ENCODE data around the gene LYZ. TPM values are rescaled to one million over a fixed set of nuclear protein-coding genes. Genes with fewer than 3 reads are reported as not detected.
A peak's percentile ranks its signal among the peaks of the same experiment; 100 is the strongest.

The LYZ gene
- total RNA-seq, 2 experiments from 2014 or later: not detected

DNA sequence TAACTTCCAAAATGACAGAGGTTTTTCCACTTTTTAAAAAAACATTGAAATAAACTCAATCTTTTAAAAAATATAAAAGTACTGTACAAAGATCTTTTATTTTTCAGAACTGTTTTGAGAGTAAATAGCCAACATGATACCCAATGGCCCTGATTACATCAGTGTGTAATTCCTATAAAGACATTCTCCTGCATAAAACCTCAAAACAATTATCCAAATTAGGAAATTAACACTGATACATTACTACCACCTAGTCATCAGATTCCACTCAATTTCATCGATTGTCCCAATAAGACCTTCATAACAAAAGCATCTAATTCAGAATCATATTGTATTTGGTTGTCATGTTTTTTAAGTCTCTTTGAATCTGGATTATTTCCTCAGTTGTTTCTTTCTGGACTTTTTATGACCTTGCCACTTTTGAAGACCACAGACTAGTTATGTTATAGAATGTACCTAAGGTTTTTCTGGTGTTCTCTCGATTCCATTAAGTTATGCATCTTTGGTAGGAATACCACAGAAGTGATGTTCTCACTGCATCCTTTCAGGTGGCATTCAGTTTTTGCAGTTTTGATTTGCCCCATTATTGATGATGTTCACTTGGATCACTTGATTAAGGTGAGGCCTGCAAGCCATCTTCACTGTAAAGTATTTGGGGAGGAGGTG, 7.3 kb downstream of the LYZ start:
- H3K27me3 Mint-ChIP-seq (ENCODE audit: low read depth): no peaks in the 10 kb centered on the region
- no peaks in the 10 kb centered on the region for H3K9me3 Mint-ChIP-seq
- no peak for DNase-seq
- no peak overlapping the region for H3K27ac Mint-ChIP-seq
- peaks cover 20% of the 10 kb centered on the region for H3K4me1 Mint-ChIP-seq (ENCODE audit: low read depth)
- peaks cover 5% of the 10 kb centered on the region for H3K36me3 Mint-ChIP-seq (ENCODE audit: low read depth)
- CTCF ChIA-PET: interaction anchor here (3.7 kb wide), 1 partner anchor 215 kb away, joined by 55 read pairs; no protein-coding TSS in a partner anchor
- no peak overlapping the region for H3K4me3 Mint-ChIP-seq
- intact Hi-C loops (cut with micrococcal nuclease): loop anchor here (2.0 to 10.0 kb wide), 3 partner anchors 522 to 1369 kb away; no protein-coding TSS in a partner anchor

DNA sequence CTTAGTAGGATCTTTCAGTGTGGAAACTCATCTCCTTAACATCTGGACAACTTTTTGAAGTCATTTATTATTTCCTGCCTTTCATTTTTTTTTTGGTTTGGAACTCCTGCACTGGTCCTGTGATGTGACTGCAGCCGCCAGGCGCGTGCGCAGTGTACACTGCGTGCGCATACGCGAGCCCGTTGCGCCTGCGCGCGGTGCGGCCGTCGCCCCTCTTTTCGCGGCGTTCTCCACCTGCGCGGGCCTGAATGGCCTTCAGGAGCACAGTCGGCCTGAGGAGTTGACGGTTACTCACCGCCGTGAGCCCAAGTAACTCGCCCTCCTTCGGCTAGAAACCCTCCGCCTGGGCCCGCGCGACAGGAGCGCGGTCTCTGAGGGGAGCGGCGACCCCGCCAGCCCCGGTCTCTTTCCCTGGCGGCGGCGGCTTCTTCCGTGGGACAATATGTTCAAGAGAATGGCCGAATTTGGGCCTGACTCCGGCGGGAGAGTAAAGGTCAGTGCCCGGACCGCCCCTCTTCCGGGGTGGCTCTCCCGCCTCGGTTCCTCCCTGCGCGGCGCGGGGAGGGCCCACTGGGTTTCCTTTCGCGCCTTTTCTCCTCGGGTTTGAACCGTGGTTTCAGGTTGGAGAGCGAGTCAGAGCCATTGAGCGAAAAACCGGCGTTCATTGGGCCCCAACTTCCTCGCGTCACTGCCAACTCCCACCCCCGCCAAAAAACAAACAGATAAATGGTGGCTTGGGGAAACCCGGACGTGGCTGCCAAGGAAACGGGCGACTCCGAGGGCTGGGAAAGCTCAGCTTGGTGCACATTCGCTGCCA, 11.6 kb downstream of the LYZ start, which contains the start of gene YEATS4:
Gene YEATS4, plus strand, starts transcription at position 213 of the 817 bp plus-strand sequence. Its CDS starts 230 bp downstream, at position 443.
- peak within 1 kb of the TSS; percentile 89 for H3K27ac Mint-ChIP-seq

DNA sequence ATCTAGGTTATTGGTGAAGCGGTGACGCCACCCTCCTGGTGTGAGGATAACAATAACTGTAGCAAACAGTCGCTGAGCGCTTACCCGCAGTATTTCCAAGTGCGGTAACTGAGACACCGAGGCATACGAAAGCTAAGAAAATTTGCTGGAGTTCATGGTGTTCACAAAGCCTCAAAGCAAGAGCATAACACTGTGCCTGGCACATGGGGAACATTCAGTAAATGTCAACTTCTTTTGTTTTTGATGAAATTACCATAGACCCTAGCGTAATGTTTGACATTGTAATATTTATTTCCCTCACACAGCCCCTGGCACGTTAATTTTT, 12.1 kb downstream of the LYZ start:
- intact Hi-C loops (cut with micrococcal nuclease): loop anchor here (1.0 kb wide), 6 partner anchors 30 to 1006 kb away; partner anchors contain the start of genes CCT2, CNOT2, FRS2 and KCNMB4
- Mint-ChIP-seq H3K27ac (peak overlapping the region; percentile 89), H3K4me3 (peak overlapping the region; percentile 71), H3K27me3 (ENCODE audit: low read depth) (no peaks in the 10 kb centered on the region), H3K9me3 (no peaks in the 10 kb centered on the region), H3K4me1 (ENCODE audit: low read depth) (peaks cover 33% of the 10 kb centered on the region), H3K36me3 (ENCODE audit: low read depth) (peaks cover 18% of the 10 kb centered on the region)
- CTCF ChIA-PET: interaction anchor here (0.6 to 1.6 kb wide), 4 partner anchors 30 to 278 kb away, joined by 3 to 5 read pairs (median 4); no protein-coding TSS in a partner anchor
- no peak for DNase-seq

More for the DNA sequence above, 11.6 kb downstream of the LYZ start, which contains the start of gene YEATS4:
- H3K4me1 Mint-ChIP-seq (ENCODE audit: low read depth): peaks cover 33% of the 10 kb centered on the region
- no peaks in the 10 kb centered on the region for H3K27me3 Mint-ChIP-seq (ENCODE audit: low read depth)
- CTCF ChIA-PET: interaction anchor here (0.8 to 3.7 kb wide), 6 partner anchors 30 to 285 kb away, joined by 3 to 55 read pairs (median 4); no protein-coding TSS in a partner anchor
- H3K9me3 Mint-ChIP-seq: no peaks in the 10 kb centered on the region
- peak; percentile 97 for DNase-seq
- peaks cover 18% of the 10 kb centered on the region for H3K36me3 Mint-ChIP-seq (ENCODE audit: low read depth)
- intact Hi-C loops (cut with micrococcal nuclease): loop anchor here (1.0 to 10.0 kb wide), 9 partner anchors 29 to 1365 kb away; partner anchors contain the start of genes CCT2, CNOT2, FRS2 and KCNMB4
- peak within 1 kb of the TSS; percentile 71 for H3K4me3 Mint-ChIP-seq

DNA sequence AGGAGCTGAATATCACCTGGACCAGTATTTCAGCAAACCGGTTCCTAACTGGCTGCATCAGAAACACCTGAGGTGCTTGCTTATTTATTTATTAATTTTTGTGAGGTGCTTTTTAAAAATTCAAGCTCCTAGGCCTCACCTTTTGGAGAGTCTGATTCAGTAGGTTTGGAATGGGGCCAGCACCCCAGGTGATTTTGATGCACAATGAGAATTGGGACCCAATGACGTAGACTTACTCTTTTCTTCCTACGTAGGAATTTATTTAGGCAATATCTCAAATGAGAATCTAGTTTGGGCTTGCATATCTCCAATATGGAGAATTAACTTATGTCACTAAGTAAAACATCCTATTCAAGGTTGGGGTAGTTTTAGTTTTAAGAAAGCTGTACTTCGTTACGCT, 18.6 kb downstream of the LYZ start:
- intact Hi-C loops (cut with micrococcal nuclease): no loop called here
- no peak for DNase-seq
- Mint-ChIP-seq H3K4me1 (ENCODE audit: low read depth) (peaks cover 24% of the 10 kb centered on the region), H3K4me3 (no peak overlapping the region), H3K27ac (no peak overlapping the region), H3K27me3 (ENCODE audit: low read depth) (no peaks in the 10 kb centered on the region), H3K9me3 (no peaks in the 10 kb centered on the region), H3K36me3 (ENCODE audit: low read depth) (peaks cover 35% of the 10 kb centered on the region)
- CTCF ChIA-PET: interaction anchor here (0.9 to 1.1 kb wide), 3 partner anchors 9 to 272 kb away, joined by 3 to 4 read pairs (median 4); no protein-coding TSS in a partner anchor

DNA sequence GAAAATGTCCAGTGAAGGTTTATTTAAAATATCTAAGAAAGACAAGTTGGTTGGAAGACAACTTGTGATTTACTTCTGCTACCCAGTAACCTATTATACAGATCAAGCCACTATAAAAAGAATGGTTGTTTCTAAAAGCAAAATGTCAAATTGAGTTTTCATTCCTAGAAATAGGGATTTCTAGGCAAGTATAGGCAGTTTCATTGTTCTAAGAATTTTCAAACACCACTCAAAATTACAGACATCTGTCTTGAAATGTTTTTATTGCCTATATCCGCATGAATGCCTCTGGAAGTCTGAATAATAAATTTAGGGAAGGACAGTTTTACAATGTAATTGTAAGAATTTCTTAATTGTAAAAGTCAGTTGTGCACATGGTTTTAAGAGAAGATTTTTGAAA, 20.0 kb downstream of the LYZ start:
- Mint-ChIP-seq H3K27ac (no peak overlapping the region), H3K4me1 (ENCODE audit: low read depth) (peaks cover 21% of the 10 kb centered on the region), H3K9me3 (no peaks in the 10 kb centered on the region), H3K36me3 (ENCODE audit: low read depth) (peaks cover 44% of the 10 kb centered on the region), H3K4me3 (no peak overlapping the region), H3K27me3 (ENCODE audit: low read depth) (no peaks in the 10 kb centered on the region)
- DNase-seq: no peak
- intact Hi-C loops (cut with micrococcal nuclease): no loop called here
- CTCF ChIA-PET: no interaction called here

DNA sequence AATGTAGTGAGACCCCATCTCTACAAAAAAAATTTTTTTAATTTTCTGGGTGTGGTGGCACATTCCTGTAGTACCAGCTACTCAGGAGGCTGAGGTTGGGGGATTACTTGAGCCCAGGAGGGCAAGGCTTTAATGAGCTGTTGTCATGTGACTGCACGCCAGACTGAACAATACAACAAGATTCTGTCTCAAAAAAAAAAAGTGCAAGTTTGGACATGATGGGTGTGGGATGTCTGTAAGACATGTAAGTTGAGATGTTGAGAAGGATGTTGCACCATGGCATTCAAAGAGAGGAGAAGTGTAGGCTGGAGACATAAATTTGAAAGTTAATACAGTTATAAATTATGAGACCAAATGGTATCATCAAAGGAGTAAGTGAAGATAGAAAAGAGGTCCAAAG, 34.9 kb downstream of the LYZ start:
- Mint-ChIP-seq H3K4me3 (no peak overlapping the region), H3K36me3 (ENCODE audit: low read depth) (peaks cover 30% of the 10 kb centered on the region), H3K27ac (no peak overlapping the region), H3K27me3 (ENCODE audit: low read depth) (no peaks in the 10 kb centered on the region), H3K9me3 (no peaks in the 10 kb centered on the region), H3K4me1 (ENCODE audit: low read depth) (peaks cover 14% of the 10 kb centered on the region)
- CTCF ChIA-PET: interaction anchor here (0.5 kb wide), 1 partner anchor 11 kb away, joined by 3 read pairs; no protein-coding TSS in a partner anchor
- intact Hi-C loops (cut with micrococcal nuclease): no loop called here
- DNase-seq: no peak

DNA sequence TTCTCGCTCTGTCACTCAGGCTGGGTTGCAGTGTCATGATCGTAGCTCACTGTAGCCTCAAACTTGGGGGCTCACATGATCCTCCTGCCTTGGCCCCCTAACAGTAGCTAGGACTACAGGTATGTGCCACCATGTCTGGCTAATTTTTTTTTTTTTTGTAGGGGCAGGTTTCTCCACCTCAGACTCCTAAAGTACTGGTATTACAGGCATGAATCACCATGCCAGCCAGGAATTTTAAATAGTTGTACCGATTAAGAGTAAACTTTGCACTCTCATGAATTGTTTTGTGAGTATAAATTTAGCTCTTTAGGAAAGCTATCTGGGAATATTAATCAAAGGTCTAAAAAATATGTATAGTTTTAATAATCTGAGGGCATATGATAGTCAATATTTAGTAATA, 36.9 kb downstream of the LYZ start:
- Mint-ChIP-seq H3K4me1 (ENCODE audit: low read depth) (peaks cover 14% of the 10 kb centered on the region), H3K4me3 (no peak overlapping the region), H3K36me3 (ENCODE audit: low read depth) (peaks cover 23% of the 10 kb centered on the region), H3K9me3 (no peaks in the 10 kb centered on the region), H3K27me3 (ENCODE audit: low read depth) (no peaks in the 10 kb centered on the region), H3K27ac (no peak overlapping the region)
- intact Hi-C loops (cut with micrococcal nuclease): no loop called here
- CTCF ChIA-PET: interaction anchor here (0.5 to 2.3 kb wide), 5 partner anchors 94 to 188 kb away, joined by 3 to 11 read pairs (median 4); no protein-coding TSS in a partner anchor
- DNase-seq: no peak

DNA sequence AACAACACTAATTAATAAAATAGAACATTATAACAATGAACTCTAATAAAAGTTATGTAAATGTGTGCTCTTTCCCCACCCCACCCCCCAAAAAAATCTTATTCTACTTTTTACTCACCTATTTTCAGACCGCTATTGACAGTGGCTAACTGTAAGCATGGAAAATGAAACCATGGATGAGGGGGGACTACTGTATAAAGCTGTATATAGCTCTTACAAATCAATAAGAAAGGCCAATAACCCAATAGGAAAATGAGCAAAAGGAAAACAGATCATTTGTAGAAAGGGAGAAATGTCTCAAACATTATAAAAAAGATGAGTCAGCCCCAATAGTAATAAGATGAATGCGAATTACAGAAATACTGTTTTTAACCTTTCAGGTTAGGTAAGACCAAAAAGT, 38.7 kb downstream of the LYZ start:
- H3K4me3 Mint-ChIP-seq: no peak overlapping the region
- CTCF ChIA-PET: no interaction called here
- no peak for DNase-seq
- intact Hi-C loops (cut with micrococcal nuclease): loop anchor here (1.0 kb wide), 1 partner anchor 30 kb away; no protein-coding TSS in a partner anchor
- H3K27ac Mint-ChIP-seq: no peak overlapping the region
- peaks cover 26% of the 10 kb centered on the region for H3K36me3 Mint-ChIP-seq (ENCODE audit: low read depth)
- no peaks in the 10 kb centered on the region for H3K9me3 Mint-ChIP-seq
- no peaks in the 10 kb centered on the region for H3K27me3 Mint-ChIP-seq (ENCODE audit: low read depth)
- H3K4me1 Mint-ChIP-seq (ENCODE audit: low read depth): peaks cover 19% of the 10 kb centered on the region

DNA sequence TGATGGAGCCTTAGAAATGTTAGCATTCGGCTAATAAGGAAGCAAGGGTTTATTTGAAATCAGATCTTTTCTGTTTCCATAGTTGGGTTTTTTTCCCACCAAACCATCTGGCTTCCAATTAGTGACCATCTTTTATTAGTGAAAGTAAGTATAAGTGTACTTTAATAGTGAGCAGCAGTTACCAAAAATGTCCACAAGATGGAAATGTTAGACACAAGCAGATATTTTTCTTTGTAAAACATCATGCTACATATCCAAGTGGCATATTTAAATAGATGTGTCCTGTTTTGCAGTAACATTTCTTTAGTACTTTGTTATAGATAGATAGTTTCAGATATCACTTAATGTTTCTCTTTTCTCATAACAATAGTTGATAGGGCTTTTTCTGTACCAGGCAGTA, 40.2 kb downstream of the LYZ start:
- CTCF ChIA-PET: interaction anchor here (1.0 kb wide), 1 partner anchor 194 kb away, joined by 3 read pairs; no protein-coding TSS in a partner anchor
- Mint-ChIP-seq H3K27me3 (ENCODE audit: low read depth) (no peaks in the 10 kb centered on the region), H3K9me3 (no peaks in the 10 kb centered on the region), H3K4me1 (ENCODE audit: low read depth) (peaks cover 27% of the 10 kb centered on the region), H3K4me3 (no peak overlapping the region), H3K36me3 (ENCODE audit: low read depth) (peaks cover 21% of the 10 kb centered on the region), H3K27ac (no peak overlapping the region)
- DNase-seq: no peak
- intact Hi-C loops (cut with micrococcal nuclease): no loop called here

DNA sequence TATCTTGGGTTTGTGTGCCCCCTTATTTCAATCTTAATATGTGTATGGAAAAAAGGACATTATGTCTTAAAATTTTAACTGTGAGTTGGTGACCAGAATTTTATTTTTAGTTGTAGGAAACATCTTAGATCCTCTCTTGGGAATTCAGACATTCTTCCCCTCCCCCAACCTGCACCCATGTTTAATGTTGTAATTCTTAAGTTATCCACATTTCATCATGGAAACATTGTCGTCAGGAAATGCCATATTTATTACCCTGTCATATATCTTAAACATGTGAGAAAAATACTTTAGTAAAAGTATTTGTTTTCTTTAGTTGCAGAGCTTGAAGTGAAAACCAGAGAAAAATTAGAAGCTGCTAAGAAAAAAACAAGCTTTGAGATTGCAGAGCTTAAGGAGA, 41.6 kb downstream of the LYZ start:
- Mint-ChIP-seq H3K36me3 (ENCODE audit: low read depth) (peaks cover 23% of the 10 kb centered on the region), H3K27ac (no peak overlapping the region), H3K27me3 (ENCODE audit: low read depth) (no peaks in the 10 kb centered on the region), H3K4me3 (no peak overlapping the region), H3K9me3 (no peaks in the 10 kb centered on the region), H3K4me1 (ENCODE audit: low read depth) (peaks cover 27% of the 10 kb centered on the region)
- DNase-seq: no peak
- CTCF ChIA-PET: interaction anchor here (1.2 kb wide), 1 partner anchor 30 kb away, joined by 5 read pairs; no protein-coding TSS in a partner anchor
- intact Hi-C loops (cut with micrococcal nuclease): no loop called here

DNA sequence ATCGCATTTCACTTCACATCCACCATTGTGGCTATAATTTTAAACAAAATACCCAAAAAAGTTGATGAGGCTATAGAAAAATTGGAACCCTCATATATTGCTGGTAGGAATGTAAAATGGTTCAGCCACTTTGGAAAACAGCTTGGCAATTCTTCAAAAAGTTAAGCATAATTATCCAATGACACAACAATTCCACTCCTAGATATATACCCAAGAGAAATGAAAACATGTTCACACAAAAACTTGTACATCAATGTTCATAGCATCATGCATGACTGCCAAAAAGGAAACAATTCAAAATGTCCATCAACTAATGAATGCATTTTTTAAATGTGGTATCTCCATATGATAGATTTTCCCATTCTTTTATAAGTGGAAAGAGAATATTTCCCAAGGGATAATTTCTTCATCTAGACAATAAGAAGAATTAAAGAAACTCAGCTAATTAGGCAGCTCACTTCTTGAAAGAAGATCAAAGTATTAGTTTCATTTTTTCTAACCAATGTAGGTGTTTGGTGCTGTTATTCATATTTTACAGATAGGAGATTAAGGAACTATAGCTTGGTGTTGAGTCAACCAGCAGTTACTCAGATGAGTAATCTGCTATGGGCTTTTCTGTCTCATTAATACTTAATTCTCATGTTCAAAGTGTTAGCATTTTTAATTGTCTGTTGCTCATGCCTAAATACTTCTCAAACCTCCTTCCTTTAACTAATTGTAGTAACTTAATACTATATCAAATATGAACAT, 44.2 kb downstream of the LYZ start:
- H3K36me3 Mint-ChIP-seq (ENCODE audit: low read depth): peaks cover 35% of the 10 kb centered on the region
- no peak for DNase-seq
- H3K27ac Mint-ChIP-seq: no peak overlapping the region
- CTCF ChIA-PET: interaction anchor here (0.6 kb wide), 1 partner anchor 179 kb away, joined by 3 read pairs; no protein-coding TSS in a partner anchor
- peaks cover 16% of the 10 kb centered on the region for H3K4me1 Mint-ChIP-seq (ENCODE audit: low read depth)
- no peaks in the 10 kb centered on the region for H3K27me3 Mint-ChIP-seq (ENCODE audit: low read depth)
- H3K4me3 Mint-ChIP-seq: no peak overlapping the region
- H3K9me3 Mint-ChIP-seq: peaks cover 4% of the 10 kb centered on the region
- intact Hi-C loops (cut with micrococcal nuclease): no loop called here

All from activated naive CD4-positive, alpha-beta T cell treated with anti-CD3 and anti-CD28 coated beads for 36 hours (primary cell).